ENCODE results near the gene SLC28A1.
"Not testable (repeated sequence)": the region's sequence is repeated elsewhere in the genome, so short reads cannot be mapped to it uniquely, and the experiment has no call there.

- TF ChIP-seq CTCF (IDR thresholded peaks at IDR 0.05); EZH2 (IDR thresholded peaks at IDR 0.05; ENCODE audit: borderline replicate concordance, insufficient read depth, low read depth, low read length, poor library complexity, severe bottlenecking): not testable (repeated sequence)
Measured at GRCh38 chr15:84877701-84878100, 6.8 kb upstream of the SLC28A1 start.

Measured in B cell (primary cell).